WTC11 (cell line): Measurements from ENCODE around the gene NKAIN2. TPM values are rescaled to one million over a fixed set of nuclear protein-coding genes. Genes with fewer than 3 reads are reported as not detected.
A peak's percentile ranks its signal among the peaks of the same experiment; 100 is the strongest.

ENCODE experiments used
- ATAC-seq: fragments of 200-7000 bp; cut with Tn5 transposase; 2 replicates; pipeline ENCODE4 v1.10.0; 2021; ENCODE audit warnings: mild to moderate bottlenecking, moderate library complexity
- CTCF ChIA-PET: fragments of 300-600 bp; sonication (Branson Sonifier 250); formaldehyde crosslinking; loops from one replicate; lab custom pipeline; 2021; ENCODE audit warnings: antibody characterized with exemption; lab: Charles Lee
- POLR2A ChIA-PET: fragments of 350-600 bp; sonication (Branson Sonifier 250); formaldehyde crosslinking; loops from one replicate; lab custom pipeline; 2021; ENCODE audit warnings: antibody characterized with exemption; lab: Charles Lee
- DNase-seq: peaks from one replicate; pipeline ENCODE4 v3.0.0; 2021; ENCODE audit warnings: low spot score
- H3K27ac Mint-ChIP-seq: 2 replicates; pipeline ENCODE4 v1.8.0; 2021; ENCODE audit warnings: mixed read lengths
- H3K27me3 Mint-ChIP-seq: 2 replicates; pipeline ENCODE4 v1.8.0; 2021; ENCODE audit warnings: low read depth, mild to moderate bottlenecking, moderate library complexity, mixed read lengths
- H3K36me3 Mint-ChIP-seq: 2 replicates; pipeline ENCODE4 v1.8.0; 2021; ENCODE audit warnings: mixed read lengths
- H3K4me1 Mint-ChIP-seq: 2 replicates; pipeline ENCODE4 v1.8.0; 2022; ENCODE audit warnings: mixed read lengths
- H3K4me3 Mint-ChIP-seq: 2 replicates; pipeline ENCODE4 v1.8.0; 2021; ENCODE audit warnings: mild to moderate bottlenecking, moderate library complexity, mixed read lengths
- H3K9me3 Mint-ChIP-seq: 2 replicates; pipeline ENCODE4 v1.8.0; 2021; ENCODE audit warnings: mixed read lengths
- CREM ChIP-seq: sonication (generic); formaldehyde crosslinking; IDR thresholded peaks from 2 replicates; pipeline ENCODE4 v1.8.1; 2022; ENCODE audit warnings: mild to moderate bottlenecking, missing genetic modification reagents, moderate library complexity
- ESRRA ChIP-seq: sonication (generic); formaldehyde crosslinking; IDR thresholded peaks from 2 replicates; pipeline ENCODE4 v1.8.1; 2022; ENCODE audit warnings: mild to moderate bottlenecking, missing genetic modification reagents, borderline replicate concordance
- FOXP1 ChIP-seq: sonication (generic); formaldehyde crosslinking; IDR thresholded peaks from 2 replicates; pipeline ENCODE4 v1.8.0; 2022; ENCODE audit warnings: missing genetic modification reagents, mild to moderate bottlenecking, moderate library complexity, borderline replicate concordance
- JUN ChIP-seq: sonication (generic); formaldehyde crosslinking; IDR thresholded peaks from 2 replicates; pipeline ENCODE4 v1.8.0; 2023; ENCODE audit warnings: mild to moderate bottlenecking, missing genetic modification reagents
- NR1H2 ChIP-seq: sonication (generic); formaldehyde crosslinking; IDR thresholded peaks from 2 replicates; pipeline ENCODE4 v1.9.0; 2021; ENCODE audit warnings: mild to moderate bottlenecking, moderate library complexity, missing genetic modification reagents
- NR2C2 ChIP-seq: sonication (generic); formaldehyde crosslinking; IDR thresholded peaks from 2 replicates; pipeline ENCODE4 v1.8.0; 2022; ENCODE audit warnings: mild to moderate bottlenecking, missing genetic modification reagents
- RORB ChIP-seq: fragments of 250-450 bp; sonication (Bioruptor Pico); IDR thresholded peaks from 2 replicates; pipeline ENCODE4 v1.9.0; 2021; ENCODE audit warnings: mild to moderate bottlenecking
- SMAD3 ChIP-seq: sonication (generic); formaldehyde crosslinking; IDR thresholded peaks from 2 replicates; pipeline ENCODE4 v1.8.0; 2022; ENCODE audit warnings: missing genetic modification reagents, mild to moderate bottlenecking, borderline replicate concordance
- SOX15 ChIP-seq: fragments of 250-450 bp; sonication (Bioruptor Pico); IDR thresholded peaks from 2 replicates; pipeline ENCODE4 v1.9.0; 2021; ENCODE audit warnings: mild to moderate bottlenecking
- SP1 ChIP-seq: sonication (generic); formaldehyde crosslinking; conservative IDR thresholded peaks from 2 replicates; pipeline ENCODE4 v1.8.1; 2022; ENCODE audit warnings: missing genetic modification reagents
- ZNF121 ChIP-seq: sonication (generic); formaldehyde crosslinking; IDR thresholded peaks from 2 replicates; pipeline ENCODE4 v1.8.0; 2023; ENCODE audit warnings: missing genetic modification reagents
- ZNF317 ChIP-seq: sonication (generic); formaldehyde crosslinking; IDR thresholded peaks from 2 replicates; pipeline ENCODE4 v1.8.1; 2023; ENCODE audit warnings: low read depth, mild to moderate bottlenecking, moderate library complexity, missing genetic modification reagents, borderline replicate concordance
- ZNF671 ChIP-seq: fragments of 250-450 bp; sonication (Bioruptor Pico); IDR thresholded peaks from 2 replicates; pipeline ENCODE4 v1.8.0; 2021; ENCODE audit warnings: mild to moderate bottlenecking
- total RNA-seq: library from RNA; stranded (reverse); gene quantifications from 3 replicates; pipeline ENCODE4 v1.2.3, GENCODE V29; 2021
- TF ChIP-seq, protein P1 (sequence below): sonication (generic); formaldehyde crosslinking; IDR thresholded peaks from 2 replicates; pipeline ENCODE4 v1.8.0; 2023; ENCODE audit warnings: missing genetic modification reagents
- TF ChIP-seq, protein P2 (sequence below): sonication (generic); formaldehyde crosslinking; IDR thresholded peaks from 2 replicates; pipeline ENCODE4 v1.8.0; 2022; ENCODE audit warnings: mild to moderate bottlenecking, missing genetic modification reagents
- TF ChIP-seq, protein P3 (sequence below): sonication (generic); formaldehyde crosslinking; IDR thresholded peaks from 2 replicates; pipeline ENCODE4 v1.8.0; 2023; ENCODE audit warnings: mild to moderate bottlenecking, missing genetic modification reagents
- TF ChIP-seq, protein P4 (sequence below): sonication (generic); formaldehyde crosslinking; IDR thresholded peaks from 2 replicates; pipeline ENCODE4 v1.8.0; 2022; ENCODE audit warnings: mild to moderate bottlenecking, missing genetic modification reagents
- TF ChIP-seq, protein P5 (sequence below): sonication (generic); formaldehyde crosslinking; IDR thresholded peaks from 2 replicates; pipeline ENCODE4 v1.8.0; 2023; ENCODE audit warnings: missing genetic modification reagents, mild to moderate bottlenecking, borderline replicate concordance
- TF ChIP-seq, protein P6 (sequence below): fragments of 250-450 bp; sonication (Bioruptor Pico); IDR thresholded peaks from 2 replicates; pipeline ENCODE4 v1.9.0; 2021; ENCODE audit warnings: mild to moderate bottlenecking, borderline replicate concordance

The NKAIN2 gene
- total RNA-seq, 1 experiment from 2014 or later: 0.33 TPM

DNA sequence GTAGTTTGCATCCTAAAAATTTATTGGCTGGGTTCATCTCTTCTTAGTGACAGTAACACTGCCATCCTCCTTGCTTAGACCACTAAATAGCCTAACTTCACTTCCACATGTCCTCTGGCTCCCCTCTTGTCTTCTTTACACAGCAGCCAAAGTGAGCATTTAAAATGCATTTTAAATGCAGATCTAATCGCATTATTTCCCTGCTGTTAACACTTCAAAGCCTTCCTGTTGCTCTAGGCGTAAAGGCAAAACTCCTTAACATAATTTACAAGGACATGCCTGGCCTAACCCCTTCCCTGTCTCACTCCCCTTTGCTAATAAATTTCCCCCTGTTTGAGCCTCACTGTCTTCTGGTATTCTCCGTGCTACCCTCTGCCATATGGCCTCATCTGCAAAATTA lies 26.5 kb downstream of the NKAIN2 start:
- CTCF ChIA-PET: interaction anchor here (1.8 kb wide), 1 partner anchor 27 kb away, joined by 7 read pairs; no protein-coding TSS in a partner anchor
- H3K27me3 Mint-ChIP-seq: peaks cover 64% of the 10 kb centered on the region
- H3K9me3 Mint-ChIP-seq: no peaks in the 10 kb centered on the region
- ATAC-seq: peak; percentile 68
- 0 out of 2 replicates have a peak overlapping the region, but pooled peaks have one; percentile 1 for H3K4me3 Mint-ChIP-seq
- H3K4me1 Mint-ChIP-seq: peaks cover 22% of the 10 kb centered on the region
- no peak for DNase-seq
- no peak overlapping the region; the same call in 1 of the 2 replicates for H3K27ac Mint-ChIP-seq
- POLR2A ChIA-PET: no interaction called here
- no peaks in the 10 kb centered on the region for H3K36me3 Mint-ChIP-seq
- TF ChIP-seq, protein P1, sequence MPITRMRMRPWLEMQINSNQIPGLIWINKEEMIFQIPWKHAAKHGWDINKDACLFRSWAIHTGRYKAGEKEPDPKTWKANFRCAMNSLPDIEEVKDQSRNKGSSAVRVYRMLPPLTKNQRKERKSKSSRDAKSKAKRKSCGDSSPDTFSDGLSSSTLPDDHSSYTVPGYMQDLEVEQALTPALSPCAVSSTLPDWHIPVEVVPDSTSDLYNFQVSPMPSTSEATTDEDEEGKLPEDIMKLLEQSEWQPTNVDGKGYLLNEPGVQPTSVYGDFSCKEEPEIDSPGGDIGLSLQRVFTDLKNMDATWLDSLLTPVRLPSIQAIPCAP (CRISPR knock-in tag): no peak
- TF ChIP-seq SOX15 (CRISPR knock-in tag) (no peak), ESRRA (CRISPR knock-in tag) (no peak), SP1 (CRISPR knock-in tag) (no peak), ZNF317 (no peak), FOXP1 (CRISPR knock-in tag) (no peak), ZNF121 (CRISPR knock-in tag) (no peak), ZNF671 (no peak), NR2C2 (CRISPR knock-in tag) (no peak), JUN (no peak), CREM (no peak), NR1H2 (CRISPR knock-in tag) (no peak), SMAD3 (CRISPR knock-in tag) (no peak), RORB (CRISPR knock-in tag) (no peak)
- TF ChIP-seq, protein P2, sequence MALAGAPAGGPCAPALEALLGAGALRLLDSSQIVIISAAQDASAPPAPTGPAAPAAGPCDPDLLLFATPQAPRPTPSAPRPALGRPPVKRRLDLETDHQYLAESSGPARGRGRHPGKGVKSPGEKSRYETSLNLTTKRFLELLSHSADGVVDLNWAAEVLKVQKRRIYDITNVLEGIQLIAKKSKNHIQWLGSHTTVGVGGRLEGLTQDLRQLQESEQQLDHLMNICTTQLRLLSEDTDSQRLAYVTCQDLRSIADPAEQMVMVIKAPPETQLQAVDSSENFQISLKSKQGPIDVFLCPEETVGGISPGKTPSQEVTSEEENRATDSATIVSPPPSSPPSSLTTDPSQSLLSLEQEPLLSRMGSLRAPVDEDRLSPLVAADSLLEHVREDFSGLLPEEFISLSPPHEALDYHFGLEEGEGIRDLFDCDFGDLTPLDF: no peak
- TF ChIP-seq, protein P3, sequence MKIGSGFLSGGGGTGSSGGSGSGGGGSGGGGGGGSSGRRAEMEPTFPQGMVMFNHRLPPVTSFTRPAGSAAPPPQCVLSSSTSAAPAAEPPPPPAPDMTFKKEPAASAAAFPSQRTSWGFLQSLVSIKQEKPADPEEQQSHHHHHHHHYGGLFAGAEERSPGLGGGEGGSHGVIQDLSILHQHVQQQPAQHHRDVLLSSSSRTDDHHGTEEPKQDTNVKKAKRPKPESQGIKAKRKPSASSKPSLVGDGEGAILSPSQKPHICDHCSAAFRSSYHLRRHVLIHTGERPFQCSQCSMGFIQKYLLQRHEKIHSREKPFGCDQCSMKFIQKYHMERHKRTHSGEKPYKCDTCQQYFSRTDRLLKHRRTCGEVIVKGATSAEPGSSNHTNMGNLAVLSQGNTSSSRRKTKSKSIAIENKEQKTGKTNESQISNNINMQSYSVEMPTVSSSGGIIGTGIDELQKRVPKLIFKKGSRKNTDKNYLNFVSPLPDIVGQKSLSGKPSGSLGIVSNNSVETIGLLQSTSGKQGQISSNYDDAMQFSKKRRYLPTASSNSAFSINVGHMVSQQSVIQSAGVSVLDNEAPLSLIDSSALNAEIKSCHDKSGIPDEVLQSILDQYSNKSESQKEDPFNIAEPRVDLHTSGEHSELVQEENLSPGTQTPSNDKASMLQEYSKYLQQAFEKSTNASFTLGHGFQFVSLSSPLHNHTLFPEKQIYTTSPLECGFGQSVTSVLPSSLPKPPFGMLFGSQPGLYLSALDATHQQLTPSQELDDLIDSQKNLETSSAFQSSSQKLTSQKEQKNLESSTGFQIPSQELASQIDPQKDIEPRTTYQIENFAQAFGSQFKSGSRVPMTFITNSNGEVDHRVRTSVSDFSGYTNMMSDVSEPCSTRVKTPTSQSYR (CRISPR knock-in tag): no peak
- TF ChIP-seq, protein P4, sequence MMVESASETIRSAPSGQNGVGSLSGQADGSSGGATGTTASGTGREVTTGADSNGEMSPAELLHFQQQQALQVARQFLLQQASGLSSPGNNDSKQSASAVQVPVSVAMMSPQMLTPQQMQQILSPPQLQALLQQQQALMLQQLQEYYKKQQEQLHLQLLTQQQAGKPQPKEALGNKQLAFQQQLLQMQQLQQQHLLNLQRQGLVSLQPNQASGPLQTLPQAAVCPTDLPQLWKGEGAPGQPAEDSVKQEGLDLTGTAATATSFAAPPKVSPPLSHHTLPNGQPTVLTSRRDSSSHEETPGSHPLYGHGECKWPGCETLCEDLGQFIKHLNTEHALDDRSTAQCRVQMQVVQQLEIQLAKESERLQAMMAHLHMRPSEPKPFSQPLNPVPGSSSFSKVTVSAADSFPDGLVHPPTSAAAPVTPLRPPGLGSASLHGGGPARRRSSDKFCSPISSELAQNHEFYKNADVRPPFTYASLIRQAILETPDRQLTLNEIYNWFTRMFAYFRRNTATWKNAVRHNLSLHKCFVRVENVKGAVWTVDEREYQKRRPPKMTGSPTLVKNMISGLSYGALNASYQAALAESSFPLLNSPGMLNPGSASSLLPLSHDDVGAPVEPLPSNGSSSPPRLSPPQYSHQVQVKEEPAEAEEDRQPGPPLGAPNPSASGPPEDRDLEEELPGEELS (CRISPR knock-in tag): no peak
- TF ChIP-seq, protein P5, sequence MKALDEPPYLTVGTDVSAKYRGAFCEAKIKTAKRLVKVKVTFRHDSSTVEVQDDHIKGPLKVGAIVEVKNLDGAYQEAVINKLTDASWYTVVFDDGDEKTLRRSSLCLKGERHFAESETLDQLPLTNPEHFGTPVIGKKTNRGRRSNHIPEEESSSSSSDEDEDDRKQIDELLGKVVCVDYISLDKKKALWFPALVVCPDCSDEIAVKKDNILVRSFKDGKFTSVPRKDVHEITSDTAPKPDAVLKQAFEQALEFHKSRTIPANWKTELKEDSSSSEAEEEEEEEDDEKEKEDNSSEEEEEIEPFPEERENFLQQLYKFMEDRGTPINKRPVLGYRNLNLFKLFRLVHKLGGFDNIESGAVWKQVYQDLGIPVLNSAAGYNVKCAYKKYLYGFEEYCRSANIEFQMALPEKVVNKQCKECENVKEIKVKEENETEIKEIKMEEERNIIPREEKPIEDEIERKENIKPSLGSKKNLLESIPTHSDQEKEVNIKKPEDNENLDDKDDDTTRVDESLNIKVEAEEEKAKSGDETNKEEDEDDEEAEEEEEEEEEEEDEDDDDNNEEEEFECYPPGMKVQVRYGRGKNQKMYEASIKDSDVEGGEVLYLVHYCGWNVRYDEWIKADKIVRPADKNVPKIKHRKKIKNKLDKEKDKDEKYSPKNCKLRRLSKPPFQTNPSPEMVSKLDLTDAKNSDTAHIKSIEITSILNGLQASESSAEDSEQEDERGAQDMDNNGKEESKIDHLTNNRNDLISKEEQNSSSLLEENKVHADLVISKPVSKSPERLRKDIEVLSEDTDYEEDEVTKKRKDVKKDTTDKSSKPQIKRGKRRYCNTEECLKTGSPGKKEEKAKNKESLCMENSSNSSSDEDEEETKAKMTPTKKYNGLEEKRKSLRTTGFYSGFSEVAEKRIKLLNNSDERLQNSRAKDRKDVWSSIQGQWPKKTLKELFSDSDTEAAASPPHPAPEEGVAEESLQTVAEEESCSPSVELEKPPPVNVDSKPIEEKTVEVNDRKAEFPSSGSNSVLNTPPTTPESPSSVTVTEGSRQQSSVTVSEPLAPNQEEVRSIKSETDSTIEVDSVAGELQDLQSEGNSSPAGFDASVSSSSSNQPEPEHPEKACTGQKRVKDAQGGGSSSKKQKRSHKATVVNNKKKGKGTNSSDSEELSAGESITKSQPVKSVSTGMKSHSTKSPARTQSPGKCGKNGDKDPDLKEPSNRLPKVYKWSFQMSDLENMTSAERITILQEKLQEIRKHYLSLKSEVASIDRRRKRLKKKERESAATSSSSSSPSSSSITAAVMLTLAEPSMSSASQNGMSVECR: no peak
- TF ChIP-seq, protein P6, sequence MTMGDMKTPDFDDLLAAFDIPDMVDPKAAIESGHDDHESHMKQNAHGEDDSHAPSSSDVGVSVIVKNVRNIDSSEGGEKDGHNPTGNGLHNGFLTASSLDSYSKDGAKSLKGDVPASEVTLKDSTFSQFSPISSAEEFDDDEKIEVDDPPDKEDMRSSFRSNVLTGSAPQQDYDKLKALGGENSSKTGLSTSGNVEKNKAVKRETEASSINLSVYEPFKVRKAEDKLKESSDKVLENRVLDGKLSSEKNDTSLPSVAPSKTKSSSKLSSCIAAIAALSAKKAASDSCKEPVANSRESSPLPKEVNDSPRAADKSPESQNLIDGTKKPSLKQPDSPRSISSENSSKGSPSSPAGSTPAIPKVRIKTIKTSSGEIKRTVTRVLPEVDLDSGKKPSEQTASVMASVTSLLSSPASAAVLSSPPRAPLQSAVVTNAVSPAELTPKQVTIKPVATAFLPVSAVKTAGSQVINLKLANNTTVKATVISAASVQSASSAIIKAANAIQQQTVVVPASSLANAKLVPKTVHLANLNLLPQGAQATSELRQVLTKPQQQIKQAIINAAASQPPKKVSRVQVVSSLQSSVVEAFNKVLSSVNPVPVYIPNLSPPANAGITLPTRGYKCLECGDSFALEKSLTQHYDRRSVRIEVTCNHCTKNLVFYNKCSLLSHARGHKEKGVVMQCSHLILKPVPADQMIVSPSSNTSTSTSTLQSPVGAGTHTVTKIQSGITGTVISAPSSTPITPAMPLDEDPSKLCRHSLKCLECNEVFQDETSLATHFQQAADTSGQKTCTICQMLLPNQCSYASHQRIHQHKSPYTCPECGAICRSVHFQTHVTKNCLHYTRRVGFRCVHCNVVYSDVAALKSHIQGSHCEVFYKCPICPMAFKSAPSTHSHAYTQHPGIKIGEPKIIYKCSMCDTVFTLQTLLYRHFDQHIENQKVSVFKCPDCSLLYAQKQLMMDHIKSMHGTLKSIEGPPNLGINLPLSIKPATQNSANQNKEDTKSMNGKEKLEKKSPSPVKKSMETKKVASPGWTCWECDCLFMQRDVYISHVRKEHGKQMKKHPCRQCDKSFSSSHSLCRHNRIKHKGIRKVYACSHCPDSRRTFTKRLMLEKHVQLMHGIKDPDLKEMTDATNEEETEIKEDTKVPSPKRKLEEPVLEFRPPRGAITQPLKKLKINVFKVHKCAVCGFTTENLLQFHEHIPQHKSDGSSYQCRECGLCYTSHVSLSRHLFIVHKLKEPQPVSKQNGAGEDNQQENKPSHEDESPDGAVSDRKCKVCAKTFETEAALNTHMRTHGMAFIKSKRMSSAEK (CRISPR knock-in tag): no peak
